ENCODE results near the gene AGBL1.

Gene AGBL1

GRCh38 chr15:86776145-86776544 lies 696.5 kb downstream of the AGBL1 start:
- no peak for DNase-seq (ENCODE audit: low read depth in 3 of 3, low spot score in 1 of 3)

- no peak for DNase-seq (ENCODE audit: low read depth in 3 of 3, low spot score in 1 of 3)
These were observed 716.9 kb downstream of the AGBL1 start for GRCh38 chr15:86796521-86796920.

GRCh38 chr15:86797135-86797534 lies 717.5 kb downstream of the AGBL1 start:
- no peak for DNase-seq (ENCODE audit: low read depth in 3 of 3, low spot score in 1 of 3)

- DNase-seq (ENCODE audit: low read depth in 3 of 3, low spot score in 1 of 3) = no peak
These were observed 719.6 kb downstream of the AGBL1 start for GRCh38 chr15:86799226-86799625.

GRCh38 chr15:86802244-86802643 lies 722.6 kb downstream of the AGBL1 start:
- DNase-seq (ENCODE audit: low read depth in 3 of 3, low spot score in 1 of 3) = no peak

- no peak for DNase-seq (ENCODE audit: low read depth in 3 of 3, low spot score in 1 of 3)
These were observed 724.7 kb downstream of the AGBL1 start for GRCh38 chr15:86804406-86804805.

- DNase-seq (ENCODE audit: low read depth in 3 of 3, low spot score in 1 of 3) = no peak
These were observed 730.7 kb downstream of the AGBL1 start for GRCh38 chr15:86810329-86810728.

GRCh38 chr15:86813892-86814291 lies 734.2 kb downstream of the AGBL1 start:
- no peak for DNase-seq (ENCODE audit: low read depth in 3 of 3, low spot score in 1 of 3)

- no peak for DNase-seq (ENCODE audit: low read depth in 3 of 3, low spot score in 1 of 3)
These were observed 749.6 kb downstream of the AGBL1 start for GRCh38 chr15:86829245-86829644.

- DNase-seq (ENCODE audit: low read depth in 3 of 3, low spot score in 1 of 3) = no peak
These were observed 750.6 kb downstream of the AGBL1 start for GRCh38 chr15:86830304-86830703.

GRCh38 chr15:86833595-86833994 lies 753.9 kb downstream of the AGBL1 start:
- no peak for DNase-seq (ENCODE audit: low read depth in 3 of 3, low spot score in 1 of 3)

GRCh38 chr15:86834115-86834863 lies 754.6 kb downstream of the AGBL1 start:
- DNase-seq (ENCODE audit: low read depth in 3 of 3, low spot score in 1 of 3) = no peak

GRCh38 chr15:86837294-86838061 lies 757.8 kb downstream of the AGBL1 start:
- DNase-seq (ENCODE audit: low read depth in 3 of 3, low spot score in 1 of 3) = no peak

- DNase-seq (ENCODE audit: low read depth in 3 of 3, low spot score in 1 of 3) = no peak
These were observed 759.8 kb downstream of the AGBL1 start for GRCh38 chr15:86839502-86839901.

GRCh38 chr15:86840996-86841395 lies 761.3 kb downstream of the AGBL1 start:
- DNase-seq (ENCODE audit: low read depth in 3 of 3, low spot score in 1 of 3) = no peak

- DNase-seq (ENCODE audit: low read depth in 3 of 3, low spot score in 1 of 3) = no peak
These were observed 762.5 kb downstream of the AGBL1 start for GRCh38 chr15:86842199-86842598.

GRCh38 chr15:86846036-86846435 lies 766.4 kb downstream of the AGBL1 start:
- DNase-seq (ENCODE audit: low read depth in 3 of 3, low spot score in 1 of 3) = no peak

GRCh38 chr15:86849136-86849535 lies 769.5 kb downstream of the AGBL1 start:
- DNase-seq (ENCODE audit: low read depth in 3 of 3, low spot score in 1 of 3) = no peak

- no peak for DNase-seq (ENCODE audit: low read depth in 3 of 3, low spot score in 1 of 3)
These were observed 770.1 kb downstream of the AGBL1 start for GRCh38 chr15:86849558-86850285.

GRCh38 chr15:86850939-86851338 lies 771.3 kb downstream of the AGBL1 start:
- no peak for DNase-seq (ENCODE audit: low read depth in 3 of 3, low spot score in 1 of 3)

GRCh38 chr15:86852741-86853140 lies 773.1 kb downstream of the AGBL1 start:
- no peak for DNase-seq (ENCODE audit: low read depth in 3 of 3, low spot score in 1 of 3)

- DNase-seq (ENCODE audit: low read depth in 3 of 3, low spot score in 1 of 3) = no peak
These were observed 774.5 kb downstream of the AGBL1 start for GRCh38 chr15:86854176-86854575.

Measured in stimulated activated CD4-positive, alpha-beta T cell treated with anti-CD3 and anti-CD28 coated beads, TNF-alpha, amount 100 ng/mL, for 1 hour (primary cell).